ENCODE results near the gene GSTM1.
A peak's percentile ranks its signal among the peaks of the same experiment; 100 is the strongest.
"Not testable (repeated sequence)": the region's sequence is repeated elsewhere in the genome, so short reads cannot be mapped to it uniquely, and the experiment has no call there.

GSTM1 gene

DNA sequence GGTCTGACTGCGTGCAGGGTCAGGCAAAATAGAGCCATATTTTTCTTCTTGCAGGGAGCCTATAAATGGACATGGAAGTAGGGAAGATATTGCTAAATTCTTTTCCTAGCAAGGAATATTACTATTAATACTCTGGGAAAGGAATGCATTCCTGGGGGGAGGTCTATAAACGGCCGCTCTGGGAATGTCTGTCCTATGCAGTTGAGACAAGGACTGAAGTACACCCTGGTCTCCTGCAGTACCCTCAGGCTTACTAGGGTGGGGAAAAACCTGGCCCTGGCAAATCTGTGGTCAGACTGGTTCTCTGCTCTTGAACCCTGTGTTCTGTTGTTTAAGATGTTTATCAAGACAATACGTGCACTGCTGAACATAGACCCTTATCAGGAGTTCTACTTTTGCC is 21.3 kb downstream of the GSTM1 start:
- H3K4me3 Mint-ChIP-seq, H3K4me1 Mint-ChIP-seq, ATAC-seq, H3K27ac Mint-ChIP-seq: not testable (repeated sequence)
- peaks cover 35% of the 10 kb centered on the region for H3K36me3 Mint-ChIP-seq
- peaks cover 25% of the 10 kb centered on the region for H3K27me3 Mint-ChIP-seq
- H3K9me3 Mint-ChIP-seq = peaks cover 13% of the 10 kb centered on the region

DNA sequence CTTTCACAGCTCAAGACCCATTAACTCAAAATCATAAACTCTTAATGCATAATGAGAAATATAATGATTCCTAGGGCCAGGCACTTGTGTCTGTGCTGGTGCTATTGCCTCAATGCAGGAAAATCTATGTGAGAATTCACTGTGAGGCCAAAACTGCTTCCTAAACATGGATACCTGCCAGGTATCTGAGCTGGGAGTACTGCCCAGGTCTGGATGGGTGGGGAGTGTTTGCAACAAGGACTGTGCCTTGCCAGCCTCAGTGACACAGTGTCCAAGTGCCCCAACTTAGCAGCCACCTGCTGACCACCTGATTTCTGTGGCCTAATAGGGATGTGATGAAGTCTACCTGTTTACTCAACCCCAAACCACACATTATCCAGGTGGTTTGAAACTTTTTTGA is 22.2 kb downstream of the GSTM1 start:
- peaks cover 27% of the 10 kb centered on the region for H3K36me3 Mint-ChIP-seq
- not testable (repeated sequence) for ATAC-seq, H3K27ac Mint-ChIP-seq, H3K9me3 Mint-ChIP-seq, H3K4me1 Mint-ChIP-seq, H3K4me3 Mint-ChIP-seq
- H3K27me3 Mint-ChIP-seq = peaks cover 33% of the 10 kb centered on the region

DNA sequence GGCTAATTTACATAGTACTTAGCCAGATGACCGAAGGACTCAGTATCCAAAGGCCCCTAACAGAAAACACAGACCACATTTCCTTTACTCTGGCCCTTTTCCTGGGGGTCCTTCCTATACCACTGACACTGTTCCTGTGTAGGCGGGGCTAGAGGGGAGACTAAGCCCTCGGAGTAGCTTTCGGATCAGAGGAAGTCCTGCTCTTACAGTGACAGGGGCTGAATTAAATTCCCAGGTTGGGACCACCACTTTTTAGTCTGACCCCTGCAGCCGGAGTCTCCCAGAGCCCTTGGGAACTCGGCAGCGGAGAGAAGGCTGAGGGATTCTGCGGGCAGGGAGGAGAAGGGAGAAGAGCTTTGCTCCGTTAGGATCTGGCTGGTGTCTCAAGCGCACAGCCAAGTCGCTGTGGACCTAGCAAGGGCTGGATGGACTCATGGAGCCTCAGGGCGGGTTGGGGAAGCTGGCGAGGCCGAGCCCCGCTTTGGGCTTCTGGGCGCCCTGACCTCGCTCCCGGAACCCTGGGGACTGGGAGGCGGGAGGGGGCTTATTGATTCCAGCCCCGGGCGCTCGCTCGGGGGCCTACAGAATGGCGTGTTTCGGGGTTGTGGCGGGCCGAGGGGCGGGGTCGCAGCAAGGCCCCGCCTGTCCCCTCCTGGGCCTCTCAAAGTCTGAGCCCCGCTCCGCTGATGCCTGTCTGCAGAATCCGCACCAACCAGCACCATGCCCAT is 24.1 kb downstream of the GSTM1 start, which contains the start of gene GSTM5:
Gene GSTM5 (plus strand): TSS at position 659 of the 728 bp plus-strand sequence. CDS start 62 bp downstream, at position 721.
- ATAC-seq = peak; percentile 34
- H3K4me1 Mint-ChIP-seq, H3K9me3 Mint-ChIP-seq, H3K27ac Mint-ChIP-seq: not testable (repeated sequence)
- H3K27me3 Mint-ChIP-seq = peaks cover 45% of the 10 kb centered on the region
- H3K4me3 Mint-ChIP-seq = peak within 1 kb of the TSS; percentile 53
- H3K36me3 Mint-ChIP-seq = peaks cover 26% of the 10 kb centered on the region

DNA sequence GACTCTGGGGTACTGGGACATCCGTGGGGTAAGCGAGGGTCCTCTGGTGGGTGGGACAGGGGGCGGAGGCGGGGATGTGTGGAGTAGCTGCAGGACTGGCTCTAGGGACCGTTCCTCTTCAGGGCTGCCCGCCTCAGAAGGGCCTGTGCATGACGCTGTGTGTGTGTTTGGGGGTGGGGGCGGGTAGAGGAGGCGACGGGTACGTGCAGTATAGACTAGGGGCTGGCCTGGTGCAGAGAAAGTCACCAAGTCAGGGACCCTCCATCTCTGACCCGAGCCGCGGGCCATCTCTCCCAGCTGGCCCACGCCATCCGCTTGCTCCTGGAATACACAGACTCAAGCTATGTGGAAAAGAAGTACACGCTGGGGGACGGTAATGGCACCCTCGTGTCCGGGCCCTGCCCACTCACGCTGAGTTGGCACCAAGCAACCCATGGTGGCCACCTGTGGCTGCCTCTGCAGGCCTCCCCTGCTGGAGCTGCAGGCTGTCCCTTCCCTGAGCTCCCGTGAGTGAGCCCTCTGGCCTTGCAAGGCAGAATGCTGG is 24.8 kb downstream of the GSTM1 start:
- ATAC-seq = peak; percentile 20
- peaks cover 20% of the 10 kb centered on the region for H3K36me3 Mint-ChIP-seq
- no peak overlapping the region for H3K4me3 Mint-ChIP-seq
- peaks cover 9% of the 10 kb centered on the region for H3K9me3 Mint-ChIP-seq
- H3K27me3 Mint-ChIP-seq = peaks cover 48% of the 10 kb centered on the region
- H3K27ac Mint-ChIP-seq = no peak overlapping the region
- H3K4me1 Mint-ChIP-seq = peaks cover 9% of the 10 kb centered on the region

DNA sequence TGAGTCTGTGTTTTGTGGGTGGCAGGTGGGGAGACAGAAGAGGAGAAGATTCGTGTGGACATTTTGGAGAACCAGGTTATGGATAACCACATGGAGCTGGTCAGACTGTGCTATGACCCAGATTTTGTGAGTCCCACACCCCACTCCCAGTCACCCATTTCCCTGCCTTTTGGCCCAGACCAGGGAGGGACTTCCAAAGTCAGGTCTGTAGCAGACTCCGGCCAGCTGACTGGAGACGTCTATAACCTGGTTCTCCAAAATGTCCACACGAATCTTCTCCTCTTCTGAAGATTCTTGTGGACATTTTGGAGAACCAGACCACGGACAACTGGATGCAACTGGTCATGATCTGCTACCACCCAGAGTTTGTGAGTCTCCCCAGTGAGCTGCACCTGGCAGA is 26.0 kb downstream of the GSTM1 start:
- no peak for ATAC-seq
- Mint-ChIP-seq H3K4me3 (no peak overlapping the region), H3K27me3 (peaks cover 61% of the 10 kb centered on the region), H3K36me3 (peaks cover 11% of the 10 kb centered on the region), H3K9me3 (peaks cover 3% of the 10 kb centered on the region), H3K4me1 (peaks cover 9% of the 10 kb centered on the region), H3K27ac (no peak overlapping the region)

DNA sequence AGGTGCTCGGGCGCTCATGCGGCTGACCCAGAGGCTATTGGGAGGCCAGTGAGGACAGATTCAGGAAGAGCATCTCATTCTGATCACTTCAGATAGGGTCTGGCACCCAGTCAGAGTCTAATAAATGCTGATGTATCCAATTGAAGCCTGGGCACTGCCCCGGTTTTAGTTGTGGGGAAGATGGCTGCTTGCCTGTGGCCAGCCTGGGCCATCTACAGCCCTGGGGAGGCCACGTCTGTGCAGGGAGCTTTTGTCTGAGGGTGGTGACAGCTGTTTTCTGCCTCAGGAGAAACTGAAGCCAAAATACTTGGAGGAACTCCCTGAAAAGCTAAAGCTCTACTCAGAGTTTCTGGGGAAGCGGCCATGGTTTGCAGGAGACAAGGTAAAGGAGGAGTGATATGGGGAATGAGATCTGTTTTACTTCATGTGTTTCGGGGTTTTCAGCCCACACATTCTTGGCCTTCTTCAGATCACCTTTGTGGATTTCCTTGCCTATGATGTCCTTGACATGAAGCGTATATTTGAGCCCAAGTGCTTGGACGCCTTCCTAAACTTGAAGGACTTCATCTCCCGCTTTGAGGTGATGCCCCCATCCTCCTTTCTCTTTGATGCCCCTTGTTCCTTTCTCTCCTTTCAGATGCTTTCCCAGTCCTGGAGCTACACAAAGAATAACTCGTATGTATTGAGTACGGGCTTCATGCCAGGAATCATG is 27.2 kb downstream of the GSTM1 start:
- H3K9me3 Mint-ChIP-seq = no peaks in the 10 kb centered on the region
- H3K4me1 Mint-ChIP-seq = peaks cover 17% of the 10 kb centered on the region
- H3K27me3 Mint-ChIP-seq = peaks cover 61% of the 10 kb centered on the region
- no peak overlapping the region for H3K4me3 Mint-ChIP-seq
- no peak for ATAC-seq
- H3K27ac Mint-ChIP-seq = no peak overlapping the region
- H3K36me3 Mint-ChIP-seq = no peaks in the 10 kb centered on the region

DNA sequence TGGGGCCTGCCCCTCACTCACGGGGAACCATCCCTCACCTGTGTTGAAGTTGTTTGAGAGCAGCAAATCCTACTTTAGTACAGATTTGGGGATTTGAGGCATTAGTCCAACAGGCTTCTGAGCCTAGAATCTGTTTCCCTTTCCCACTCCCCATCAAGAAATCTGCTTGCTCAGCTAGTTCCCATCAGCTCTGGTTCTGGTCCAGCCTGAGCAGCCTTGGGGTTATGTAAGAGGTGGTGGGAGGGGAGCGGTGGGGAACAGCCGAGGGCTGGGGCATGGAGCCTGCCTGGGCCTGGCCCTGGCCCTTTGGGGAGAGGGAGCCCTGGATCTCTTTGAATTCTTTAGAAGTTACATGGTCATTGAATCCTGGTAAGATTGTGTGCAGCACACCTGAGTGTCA is 28.5 kb downstream of the GSTM1 start:
- Mint-ChIP-seq H3K27me3 (peaks cover 61% of the 10 kb centered on the region), H3K27ac (no peak overlapping the region), H3K9me3 (no peaks in the 10 kb centered on the region), H3K4me1 (peaks cover 17% of the 10 kb centered on the region), H3K36me3 (no peaks in the 10 kb centered on the region), H3K4me3 (no peak overlapping the region)
- ATAC-seq = no peak

DNA sequence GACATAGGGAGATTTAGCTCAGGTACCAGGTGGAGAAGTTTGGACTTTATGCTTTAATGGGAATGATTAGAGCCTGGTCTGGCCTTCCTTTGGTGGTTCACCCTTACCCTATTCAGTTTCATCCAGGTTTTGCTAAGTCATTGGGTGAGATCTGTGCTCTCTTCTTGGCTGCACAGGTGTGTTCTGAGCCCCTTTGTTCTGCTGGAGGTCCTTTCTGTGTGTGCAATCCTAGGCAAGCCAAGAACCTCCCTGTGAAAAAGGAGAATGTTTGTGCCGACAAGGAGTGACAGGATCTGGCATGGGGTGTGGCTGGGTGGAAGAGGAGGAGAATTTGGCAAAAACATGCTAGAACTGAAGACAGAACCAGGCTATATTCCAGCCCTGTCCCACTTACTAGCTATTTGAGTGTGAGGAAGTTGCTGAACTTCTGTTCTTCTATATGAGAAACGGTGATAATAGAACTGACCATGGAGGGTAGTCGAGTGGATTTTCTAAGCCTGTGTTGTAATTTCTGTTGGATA is 29.0 kb downstream of the GSTM1 start:
- Mint-ChIP-seq H3K4me1 (peaks cover 17% of the 10 kb centered on the region), H3K9me3 (no peaks in the 10 kb centered on the region), H3K36me3 (no peaks in the 10 kb centered on the region), H3K4me3 (no peak overlapping the region), H3K27ac (no peak overlapping the region), H3K27me3 (peaks cover 58% of the 10 kb centered on the region)
- no peak for ATAC-seq

DNA sequence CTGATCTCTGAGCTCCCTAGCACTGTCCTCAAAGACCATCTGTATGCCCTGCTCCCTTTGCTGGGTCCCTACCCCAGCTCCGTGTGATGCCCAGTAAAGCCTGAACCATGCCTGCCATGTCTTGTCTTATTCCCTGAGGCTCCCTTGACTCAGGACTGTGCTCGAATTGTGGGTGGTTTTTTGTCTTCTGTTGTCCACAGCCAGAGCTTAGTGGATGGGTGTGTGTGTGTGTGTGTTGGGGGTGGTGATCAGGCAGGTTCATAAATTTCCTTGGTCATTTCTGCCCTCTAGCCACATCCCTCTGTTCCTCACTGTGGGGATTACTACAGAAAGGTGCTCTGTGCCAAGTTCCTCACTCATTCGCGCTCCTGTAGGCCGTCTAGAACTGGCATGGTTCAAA is 30.1 kb downstream of the GSTM1 start:
- no peak overlapping the region for H3K4me3 Mint-ChIP-seq
- H3K9me3 Mint-ChIP-seq = no peaks in the 10 kb centered on the region
- H3K4me1 Mint-ChIP-seq = peaks cover 9% of the 10 kb centered on the region
- no peak for ATAC-seq
- peaks cover 47% of the 10 kb centered on the region for H3K27me3 Mint-ChIP-seq
- H3K27ac Mint-ChIP-seq = no peak overlapping the region
- no peaks in the 10 kb centered on the region for H3K36me3 Mint-ChIP-seq

DNA sequence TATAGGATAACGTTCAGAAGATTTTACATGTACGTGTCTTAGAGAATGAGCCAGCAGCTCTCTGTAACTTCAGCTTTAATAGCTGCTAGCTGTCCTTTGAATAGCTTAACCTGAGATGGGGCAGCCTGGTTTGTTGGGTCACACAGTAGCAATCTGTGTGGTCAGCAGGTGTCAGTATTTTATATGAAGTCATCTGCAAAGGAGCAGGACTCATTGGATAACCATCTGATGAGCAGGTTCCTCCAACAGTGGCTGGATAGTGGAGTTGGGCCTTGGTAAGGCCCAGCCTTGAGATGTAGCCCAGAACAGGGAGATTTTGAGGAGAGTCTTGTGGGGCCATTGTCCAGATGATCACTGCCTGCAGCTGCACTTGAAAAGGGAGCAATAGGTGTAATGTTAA is 30.9 kb downstream of the GSTM1 start:
- Mint-ChIP-seq H3K9me3 (no peaks in the 10 kb centered on the region), H3K27me3 (peaks cover 41% of the 10 kb centered on the region), H3K4me1 (peaks cover 9% of the 10 kb centered on the region), H3K27ac (no peak overlapping the region), H3K36me3 (no peaks in the 10 kb centered on the region), H3K4me3 (no peak overlapping the region)
- no peak for ATAC-seq

DNA sequence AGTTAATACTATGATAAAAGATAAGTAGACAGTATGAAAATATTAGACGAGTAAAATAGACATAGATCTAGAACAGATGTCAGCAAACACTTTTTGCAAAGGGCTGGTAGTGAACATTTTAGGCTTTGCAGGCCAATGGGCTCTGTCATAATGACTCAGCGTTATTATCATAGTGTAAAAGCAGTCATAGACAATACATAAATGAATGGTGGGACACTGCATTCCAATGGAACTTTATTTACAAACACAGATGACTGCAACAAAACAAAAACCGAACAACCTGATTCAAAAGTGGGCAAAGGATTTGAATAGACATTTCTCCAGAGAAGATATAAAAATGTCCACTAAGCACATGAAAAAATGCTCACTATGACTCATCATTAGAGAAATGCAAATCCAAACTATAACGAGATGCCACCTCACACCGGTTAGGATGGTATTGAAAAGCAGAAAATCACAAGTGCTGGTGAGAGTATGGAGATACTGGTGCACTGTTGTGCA is 31.8 kb downstream of the GSTM1 start:
- no peaks in the 10 kb centered on the region for H3K36me3 Mint-ChIP-seq
- no peaks in the 10 kb centered on the region for H3K9me3 Mint-ChIP-seq
- no peak overlapping the region for H3K4me3 Mint-ChIP-seq
- H3K27me3 Mint-ChIP-seq = peaks cover 32% of the 10 kb centered on the region
- ATAC-seq = peak; percentile 41
- peaks cover 9% of the 10 kb centered on the region for H3K4me1 Mint-ChIP-seq
- H3K27ac Mint-ChIP-seq = peak overlapping the region; percentile 46

DNA sequence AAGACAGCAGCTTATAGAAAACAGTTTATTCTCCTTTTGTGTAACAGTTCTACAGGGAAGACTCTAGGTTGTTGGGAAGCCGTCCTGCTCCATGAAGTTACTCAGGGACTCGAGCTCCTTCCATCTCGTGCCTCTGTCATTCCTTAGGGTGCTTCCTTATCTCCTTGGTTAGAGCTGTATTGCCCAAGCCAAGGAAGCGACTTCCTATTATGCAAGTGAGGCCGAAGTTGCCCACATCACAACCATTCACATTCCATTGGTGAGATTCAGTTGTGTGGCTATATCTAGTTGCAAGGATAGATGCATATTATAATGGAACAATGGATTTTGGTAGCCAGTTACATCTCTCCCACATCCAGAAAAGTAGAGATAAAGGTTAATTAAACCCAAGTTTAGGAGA is 33.4 kb downstream of the GSTM1 start:
- H3K4me1 Mint-ChIP-seq = peaks cover 9% of the 10 kb centered on the region
- H3K9me3 Mint-ChIP-seq = no peaks in the 10 kb centered on the region
- ATAC-seq = no peak
- H3K36me3 Mint-ChIP-seq = no peaks in the 10 kb centered on the region
- peaks cover 21% of the 10 kb centered on the region for H3K27me3 Mint-ChIP-seq
- H3K4me3 Mint-ChIP-seq = no peak overlapping the region
- no peak overlapping the region for H3K27ac Mint-ChIP-seq

DNA sequence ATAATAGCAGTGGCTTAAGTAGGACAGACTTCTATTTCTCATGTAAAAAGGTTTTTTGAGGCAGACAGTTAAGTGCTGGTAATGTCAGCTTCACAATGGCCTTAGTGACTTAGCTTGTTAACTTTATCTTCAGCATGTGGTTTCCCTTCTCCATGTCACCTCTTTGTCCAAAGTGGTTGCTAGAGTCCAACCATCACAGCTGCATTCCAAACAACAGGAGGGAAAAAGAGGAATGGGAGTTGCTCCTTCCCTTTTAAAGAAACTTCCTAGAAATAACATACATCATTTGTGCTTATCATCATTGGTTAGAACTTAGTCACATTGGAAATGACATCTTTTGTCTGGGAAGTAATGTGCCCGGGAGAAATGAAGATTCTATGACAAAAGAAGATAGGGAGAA is 34.4 kb downstream of the GSTM1 start:
- peaks cover 20% of the 10 kb centered on the region for H3K27me3 Mint-ChIP-seq
- peaks cover 9% of the 10 kb centered on the region for H3K4me1 Mint-ChIP-seq
- ATAC-seq = no peak
- H3K9me3 Mint-ChIP-seq = no peaks in the 10 kb centered on the region
- H3K4me3 Mint-ChIP-seq = no peak overlapping the region
- H3K36me3 Mint-ChIP-seq = no peaks in the 10 kb centered on the region
- no peak overlapping the region for H3K27ac Mint-ChIP-seq

DNA sequence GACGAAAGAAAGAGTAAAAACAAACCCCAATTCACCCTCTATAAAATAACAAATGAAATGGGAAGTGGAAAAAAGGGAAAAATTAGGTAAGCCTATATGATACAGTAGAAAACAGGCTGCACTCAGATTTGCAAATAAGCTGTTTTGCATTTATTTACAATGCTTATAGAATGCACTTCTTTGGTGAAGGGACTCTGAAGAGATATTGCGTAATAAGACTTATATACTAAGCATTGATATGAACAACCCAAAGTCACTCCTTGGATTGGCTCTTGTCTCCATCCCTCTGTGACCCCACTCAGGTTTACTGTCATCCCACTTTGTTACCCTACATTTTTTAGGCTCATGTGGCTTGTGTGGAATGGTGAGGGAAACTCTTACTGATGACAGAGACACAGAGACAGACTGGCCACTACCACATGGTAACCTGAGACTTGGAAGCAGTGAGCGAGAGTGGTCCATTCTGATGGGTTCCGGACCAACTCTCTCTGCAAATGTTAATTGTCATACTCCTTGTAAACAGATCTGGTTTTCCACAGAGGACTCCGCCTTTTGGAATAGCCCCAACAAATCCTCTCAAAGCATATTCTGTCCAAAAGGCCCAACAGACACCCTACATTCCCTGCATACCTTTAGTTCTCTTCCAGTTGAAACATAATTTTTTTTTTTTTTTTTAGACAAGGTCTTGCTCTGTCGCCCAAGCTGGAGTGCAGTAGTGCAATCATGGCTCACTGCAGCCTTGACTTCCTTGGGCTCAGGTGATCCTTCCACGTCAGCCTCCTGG is 35.5 kb downstream of the GSTM1 start:
- peaks cover 15% of the 10 kb centered on the region for H3K27me3 Mint-ChIP-seq
- peaks cover 9% of the 10 kb centered on the region for H3K4me1 Mint-ChIP-seq
- H3K9me3 Mint-ChIP-seq = no peaks in the 10 kb centered on the region
- H3K36me3 Mint-ChIP-seq = no peaks in the 10 kb centered on the region
- no peak overlapping the region for H3K4me3 Mint-ChIP-seq
- H3K27ac Mint-ChIP-seq = no peak overlapping the region
- no peak for ATAC-seq

DNA sequence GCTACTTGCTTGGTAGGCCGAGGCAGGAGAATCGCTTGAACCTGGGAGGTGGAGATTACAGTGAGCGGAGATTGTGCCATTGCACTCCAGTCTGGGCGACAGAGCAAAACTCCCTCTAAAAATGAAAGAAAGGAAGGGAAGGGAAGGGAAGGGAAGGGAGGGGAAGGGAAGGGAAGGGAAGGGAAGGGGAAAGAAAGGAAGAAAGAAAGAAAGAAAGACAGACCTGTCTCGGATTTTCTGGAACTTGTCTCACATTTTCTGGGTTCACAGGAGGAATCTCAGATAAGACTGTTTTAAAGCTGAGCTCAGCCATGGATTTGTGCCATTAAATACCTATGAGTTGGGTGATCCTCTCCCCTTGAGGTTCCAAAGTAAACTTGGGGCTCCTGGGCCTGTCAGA is 37.3 kb downstream of the GSTM1 start:
- H3K36me3 Mint-ChIP-seq = no peaks in the 10 kb centered on the region
- no peak overlapping the region for H3K27ac Mint-ChIP-seq
- H3K9me3 Mint-ChIP-seq = no peaks in the 10 kb centered on the region
- H3K4me1 Mint-ChIP-seq = no peaks in the 10 kb centered on the region
- no peak for ATAC-seq
- peaks cover 9% of the 10 kb centered on the region for H3K27me3 Mint-ChIP-seq
- H3K4me3 Mint-ChIP-seq = no peak overlapping the region

Data from stimulated activated memory B cell treated with anti-CD40 and anti-IgM and Interleukin-4, amounts not matched to agents 10 μg/mL and 1 μg/mL and 100 μg/mL, for 72 hours (primary cell).